Measurements from ENCODE around the gene PRDM16.

GRCh38 chr1:3289502-3289901 is 220.5 kb downstream of the PRDM16 start:
- no peak for TF ChIP-seq CTCF (IDR thresholded peaks at IDR 0.05)
- TF ChIP-seq POLR2A (IDR thresholded peaks at IDR 0.05): no peak

Measured in uterus (tissue), 2 donors.